ENCODE measurements around the gene TOMM7.
A peak's percentile ranks its signal among the peaks of the same experiment; 100 is the strongest.
"Not testable (repeated sequence)": the region's sequence is repeated elsewhere in the genome, so short reads cannot be mapped to it uniquely, and the experiment has no call there.

The TOMM7 gene

DNA sequence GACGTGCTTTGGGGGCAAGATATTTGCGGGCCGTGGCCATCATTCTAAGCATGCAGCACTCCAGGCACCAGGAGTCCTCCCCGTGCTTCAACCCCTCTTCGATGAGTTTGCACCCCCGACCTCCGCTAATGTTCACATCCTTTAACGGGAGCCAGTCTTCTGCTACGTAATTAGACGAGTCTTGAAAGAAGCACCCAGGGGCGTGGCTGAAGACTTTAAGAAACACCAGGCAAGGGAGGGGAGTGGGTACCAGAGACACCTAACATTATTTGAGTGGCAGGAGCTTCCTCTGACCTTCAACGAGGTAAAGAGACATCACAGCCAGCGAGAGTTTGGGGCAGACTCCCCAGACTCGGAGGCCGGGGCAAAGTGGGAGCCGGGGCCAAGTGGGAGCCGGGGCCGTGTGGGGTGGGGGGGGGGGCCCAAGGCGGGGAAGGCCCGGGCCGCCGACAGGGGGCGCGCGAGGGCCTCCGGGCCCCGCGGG, 31.1 kb upstream of the TOMM7 start:
- peak overlapping the region; percentile 80 for H3K4me3 ChIP-seq
- TF ChIP-seq, protein P1, sequence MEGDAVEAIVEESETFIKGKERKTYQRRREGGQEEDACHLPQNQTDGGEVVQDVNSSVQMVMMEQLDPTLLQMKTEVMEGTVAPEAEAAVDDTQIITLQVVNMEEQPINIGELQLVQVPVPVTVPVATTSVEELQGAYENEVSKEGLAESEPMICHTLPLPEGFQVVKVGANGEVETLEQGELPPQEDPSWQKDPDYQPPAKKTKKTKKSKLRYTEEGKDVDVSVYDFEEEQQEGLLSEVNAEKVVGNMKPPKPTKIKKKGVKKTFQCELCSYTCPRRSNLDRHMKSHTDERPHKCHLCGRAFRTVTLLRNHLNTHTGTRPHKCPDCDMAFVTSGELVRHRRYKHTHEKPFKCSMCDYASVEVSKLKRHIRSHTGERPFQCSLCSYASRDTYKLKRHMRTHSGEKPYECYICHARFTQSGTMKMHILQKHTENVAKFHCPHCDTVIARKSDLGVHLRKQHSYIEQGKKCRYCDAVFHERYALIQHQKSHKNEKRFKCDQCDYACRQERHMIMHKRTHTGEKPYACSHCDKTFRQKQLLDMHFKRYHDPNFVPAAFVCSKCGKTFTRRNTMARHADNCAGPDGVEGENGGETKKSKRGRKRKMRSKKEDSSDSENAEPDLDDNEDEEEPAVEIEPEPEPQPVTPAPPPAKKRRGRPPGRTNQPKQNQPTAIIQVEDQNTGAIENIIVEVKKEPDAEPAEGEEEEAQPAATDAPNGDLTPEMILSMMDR (IDR thresholded peaks at IDR 0.05), result peak; percentile 96
- H3K27ac ChIP-seq, result peak overlapping the region; percentile 96 to 97
- DNase-seq (ENCODE audit: low spot score), result no peak

DNA sequence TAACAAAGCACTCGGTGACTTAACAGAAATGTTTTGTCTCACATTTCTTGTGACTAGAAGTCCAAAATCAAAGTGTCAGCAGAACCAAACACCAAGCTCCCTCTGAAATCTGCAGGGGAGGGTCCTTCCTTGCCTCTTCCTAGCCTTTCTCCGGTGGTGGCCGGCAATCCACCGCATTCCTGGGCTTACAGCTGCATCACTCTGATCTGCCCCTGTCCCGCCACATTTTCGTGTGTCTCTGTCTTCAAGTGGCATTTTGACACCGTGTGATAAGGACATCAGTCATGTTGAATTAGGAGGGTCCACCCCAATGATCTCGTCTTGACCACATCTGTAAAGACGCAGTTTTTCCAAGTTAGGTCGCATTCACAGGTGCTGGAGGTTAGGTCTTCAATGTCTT, 30.5 kb upstream of the TOMM7 start:
- peak overlapping the region in 1 of 2 donors; percentile 97 for H3K27ac ChIP-seq
- no peak for DNase-seq (ENCODE audit: low spot score)
- H3K4me3 ChIP-seq, result no peak overlapping the region
- TF ChIP-seq, protein P1 (IDR thresholded peaks at IDR 0.05), result no peak

DNA sequence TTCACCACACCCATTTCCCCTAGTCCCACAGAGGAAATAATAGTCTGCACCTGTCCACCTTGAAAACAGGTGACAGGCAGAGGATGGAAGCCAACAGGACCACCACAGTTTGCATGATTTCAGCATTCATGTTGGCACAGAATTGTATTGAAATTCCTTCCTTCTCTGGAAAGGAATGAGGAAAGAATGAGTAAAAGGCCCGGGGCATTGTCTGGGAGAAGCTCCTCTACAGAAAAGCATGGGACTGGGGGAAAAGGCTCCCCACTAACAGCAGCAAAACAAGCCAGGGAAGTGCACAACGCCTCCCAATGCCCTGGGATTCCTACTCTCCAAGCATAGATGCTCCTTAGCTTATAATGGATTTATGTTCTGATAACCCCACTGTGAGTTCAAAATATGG, 28.5 kb upstream of the TOMM7 start:
- DNase-seq (ENCODE audit: low spot score), result no peak
- H3K4me3 ChIP-seq, result no peak overlapping the region
- TF ChIP-seq, protein P1 (IDR thresholded peaks at IDR 0.05), result no peak
- no peak overlapping the region for H3K27ac ChIP-seq

DNA sequence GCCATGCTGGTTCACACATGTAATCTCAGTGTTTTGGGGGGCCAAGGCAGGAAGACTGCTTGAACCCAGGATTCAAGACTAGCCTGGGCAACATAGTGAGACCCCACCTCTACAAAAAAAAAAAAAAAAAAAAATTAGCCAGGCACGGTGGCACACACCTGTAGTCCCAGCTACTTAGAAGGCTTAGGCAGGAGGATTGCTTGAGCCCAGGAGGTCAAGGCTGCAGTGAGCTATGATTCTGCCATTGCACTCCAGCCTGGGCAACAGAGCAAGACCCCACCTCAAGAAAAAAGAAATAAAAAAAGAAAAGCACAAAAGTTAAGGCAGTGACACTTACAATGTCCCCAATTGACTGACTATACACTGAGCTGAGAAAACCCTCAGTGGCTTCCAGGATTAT, 27.7 kb upstream of the TOMM7 start:
- H3K27ac ChIP-seq; DNase-seq (ENCODE audit: low spot score); H3K4me3 ChIP-seq: not testable (repeated sequence)

DNA sequence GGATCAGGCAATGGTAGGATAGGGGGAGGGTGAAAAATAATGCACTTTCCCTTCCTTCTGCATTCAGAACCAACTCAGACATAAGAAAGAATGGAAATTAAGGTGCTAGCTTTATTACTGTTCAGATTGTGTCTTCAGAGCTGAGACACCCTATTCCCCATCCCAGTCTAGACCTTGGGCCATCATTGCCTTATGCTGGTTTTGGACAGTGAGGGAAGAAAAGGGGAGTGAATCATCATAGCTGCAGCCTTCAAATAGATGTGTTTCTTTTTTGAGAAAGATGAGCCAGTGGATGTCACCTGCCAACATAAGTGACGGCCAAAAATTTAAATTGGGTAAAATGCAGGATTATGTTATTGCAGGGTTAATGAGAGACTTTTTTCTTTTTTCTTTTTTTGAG, 27.0 kb upstream of the TOMM7 start:
- no peak for DNase-seq (ENCODE audit: low spot score)
- no peak overlapping the region for H3K27ac ChIP-seq
- TF ChIP-seq, protein P1 (IDR thresholded peaks at IDR 0.05), result no peak
- H3K4me3 ChIP-seq, result no peak overlapping the region

DNA sequence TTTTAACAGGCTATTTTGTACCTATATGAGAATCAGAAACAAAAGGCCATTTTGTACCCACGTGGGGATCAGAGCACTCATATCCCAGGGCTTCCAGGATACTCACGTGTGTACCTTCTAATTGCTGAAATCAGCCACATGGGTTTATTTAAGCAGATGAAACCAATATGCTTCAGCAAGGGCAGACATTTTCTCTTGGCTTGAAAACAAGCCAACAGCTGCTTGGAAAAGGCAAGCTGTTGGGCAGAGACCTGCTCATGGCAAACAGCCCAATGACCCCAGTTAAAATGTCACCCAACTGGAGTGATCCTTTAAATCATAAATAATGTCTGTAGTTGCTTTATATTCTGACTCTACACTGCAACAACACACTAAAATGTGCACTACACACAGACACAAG, 26.5 kb upstream of the TOMM7 start:
- DNase-seq (ENCODE audit: low spot score), result no peak
- no peak overlapping the region for H3K27ac ChIP-seq
- no peak overlapping the region for H3K4me3 ChIP-seq
- TF ChIP-seq, protein P1 (IDR thresholded peaks at IDR 0.05), result no peak

DNA sequence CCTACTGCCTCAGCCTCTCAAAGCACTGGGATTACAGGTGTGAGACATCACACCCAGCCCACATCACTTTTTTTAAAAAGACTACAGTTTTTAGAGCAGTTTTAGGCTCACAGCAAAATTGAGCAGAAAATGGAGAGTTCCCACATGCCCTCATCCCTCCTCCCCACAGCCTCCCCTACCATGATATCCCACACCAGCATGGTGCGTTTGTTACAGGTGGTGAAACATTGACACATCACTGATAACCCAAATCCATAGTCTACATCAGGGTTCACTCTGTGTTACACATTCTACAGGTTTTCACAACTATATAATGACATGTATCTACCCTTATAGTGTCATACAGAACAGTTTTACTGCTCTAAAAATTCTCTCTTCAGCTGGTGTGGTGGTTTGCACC, 24.3 kb upstream of the TOMM7 start:
- H3K27ac ChIP-seq, result no peak overlapping the region
- DNase-seq (ENCODE audit: low spot score), result no peak
- no peak overlapping the region for H3K4me3 ChIP-seq
- TF ChIP-seq, protein P1 (IDR thresholded peaks at IDR 0.05), result no peak
